NCI-H2196 (cell line): ENCODE measurements around the gene RBM47.
A peak's percentile ranks its signal among the peaks of the same experiment; 100 is the strongest.
"Not testable (repeated sequence)": the region's sequence is repeated elsewhere in the genome, so short reads cannot be mapped to it uniquely, and the experiment has no call there.

ENCODE experiments used
- DNase-seq: peaks from one replicate; lab custom pipeline; 2025; ENCODE audit not compliant: unreplicated experiment; lab: John Stamatoyannopoulos, UW

RBM47 gene

DNA sequence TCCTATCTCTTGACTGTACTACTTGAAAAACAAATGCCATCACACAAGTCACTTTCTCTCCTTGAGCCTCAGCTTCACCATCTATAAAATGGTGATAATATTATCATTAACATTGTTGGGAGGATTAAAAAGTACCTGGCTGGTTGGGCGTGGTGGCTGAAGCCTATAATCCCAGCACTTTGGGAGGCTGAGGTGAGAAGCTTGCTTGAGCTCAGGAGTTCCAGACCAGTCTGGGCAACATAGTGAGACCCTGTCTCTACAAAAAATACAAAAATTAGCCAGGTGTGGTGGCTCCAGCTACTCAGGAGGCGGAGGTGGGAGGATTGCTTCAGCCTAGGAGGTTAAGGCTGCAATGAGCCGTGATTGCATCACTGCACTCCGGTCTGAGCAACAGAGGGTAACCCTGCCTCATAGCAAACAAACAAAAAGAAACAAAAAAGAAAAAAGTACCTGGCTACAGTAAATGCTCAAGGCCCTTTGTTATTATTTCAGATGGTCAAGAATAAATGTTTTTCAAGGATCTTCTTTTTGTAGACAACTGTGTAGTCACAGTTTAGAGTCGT, 174.2 kb downstream of the RBM47 start:
- DNase-seq = no peak

DNA sequence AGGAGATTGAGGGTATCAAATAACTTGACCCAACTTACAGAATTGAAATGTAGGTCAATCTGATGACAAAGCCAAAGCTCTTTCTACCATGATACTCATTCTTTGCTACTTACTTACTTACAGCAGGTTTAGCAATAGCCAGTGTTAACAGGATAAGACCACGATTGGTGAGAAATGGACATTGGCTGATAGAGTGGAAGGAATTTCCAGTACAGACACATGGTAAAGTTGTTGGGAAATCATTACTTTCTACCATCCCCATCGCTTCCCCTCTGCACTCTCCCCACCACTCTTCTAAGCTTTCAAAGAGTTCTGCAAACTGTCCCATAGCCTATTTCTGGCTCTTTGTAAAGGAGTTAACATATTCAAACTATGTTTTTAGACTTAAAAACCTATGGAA, 174.8 kb downstream of the RBM47 start:
- no peak for DNase-seq

DNA sequence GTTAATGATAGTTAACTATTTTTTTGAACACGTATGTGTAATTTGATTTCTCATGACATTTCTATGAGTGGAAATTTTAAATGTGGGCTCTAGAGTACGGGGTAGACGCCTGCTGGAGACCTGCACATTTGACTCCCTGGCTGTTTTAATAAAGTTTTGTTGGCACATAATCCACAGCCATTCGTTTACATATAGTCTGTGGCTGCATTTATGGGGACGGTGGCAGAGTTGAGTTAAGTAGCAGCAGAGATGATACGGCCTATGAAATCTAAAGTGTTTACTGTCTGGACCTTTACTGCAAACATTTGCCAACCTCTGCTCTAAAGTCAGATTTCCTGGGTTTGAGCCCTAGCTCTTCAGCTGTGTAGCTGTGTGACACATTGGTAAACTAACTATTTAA, 175.8 kb downstream of the RBM47 start:
- DNase-seq = peak; percentile 18

DNA sequence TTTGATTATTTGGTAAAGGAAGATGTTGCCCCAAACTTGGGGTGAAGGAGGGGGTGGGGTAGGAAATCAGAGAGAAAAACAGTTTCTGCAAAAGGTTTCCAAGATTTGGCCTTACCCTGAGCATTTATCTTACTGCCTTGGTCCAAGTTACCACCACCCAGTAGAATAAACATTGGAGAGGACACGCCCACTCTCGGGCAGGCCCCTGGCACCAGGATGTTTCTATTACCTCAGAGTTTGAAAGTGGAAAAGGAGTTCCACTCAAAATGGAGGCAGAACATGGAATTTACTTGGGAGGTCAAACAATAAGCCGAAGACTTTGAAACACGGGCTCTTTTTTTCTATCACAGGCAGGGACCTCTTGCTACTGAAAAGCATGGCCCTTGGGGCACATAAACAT, 180.8 kb downstream of the RBM47 start:
- DNase-seq = no peak

DNA sequence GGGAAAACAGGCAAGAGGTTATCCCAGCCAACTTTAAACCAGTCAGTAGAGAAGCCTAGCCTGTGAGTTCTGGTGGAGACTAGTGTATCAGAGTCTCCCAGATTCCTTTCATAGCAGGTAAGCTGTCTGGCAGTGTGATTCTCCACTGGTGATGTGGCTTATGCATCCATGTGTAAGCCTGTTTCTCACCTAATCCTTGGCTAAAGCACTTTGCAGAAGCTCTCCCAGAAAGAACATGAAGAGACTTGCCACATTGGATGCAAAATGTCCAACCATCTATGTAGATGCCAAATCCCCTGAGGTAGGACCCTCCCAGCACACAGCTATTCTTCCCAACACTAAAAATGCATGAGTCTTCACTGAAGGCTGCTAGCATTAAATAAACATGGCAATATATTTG, 182.8 kb downstream of the RBM47 start:
- DNase-seq = peak; percentile 14

DNA sequence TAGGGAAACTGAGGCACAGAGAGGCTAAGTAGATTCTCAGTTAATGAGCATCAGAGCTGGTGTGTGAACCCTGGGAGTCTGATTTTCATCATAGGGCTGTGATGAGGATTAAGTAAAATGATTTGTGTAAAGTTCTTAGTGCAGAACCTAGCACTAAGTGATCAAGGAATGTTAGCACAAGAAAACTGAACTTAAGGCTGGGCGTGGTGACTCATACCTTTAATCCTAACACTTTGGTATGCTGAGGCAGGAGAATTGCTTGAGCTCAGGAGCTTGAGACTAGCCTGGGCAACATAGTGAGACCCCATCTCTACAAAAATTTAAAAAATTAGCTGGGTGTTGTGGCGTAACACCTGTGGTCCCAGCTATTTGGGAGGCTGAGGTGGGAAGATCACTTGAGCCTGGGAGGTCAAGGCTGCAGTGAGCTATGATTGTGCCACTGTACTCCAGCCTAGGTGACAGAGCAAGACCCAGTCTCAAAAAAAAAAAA, 183.4 kb downstream of the RBM47 start:
- DNase-seq = not testable (repeated sequence)

DNA sequence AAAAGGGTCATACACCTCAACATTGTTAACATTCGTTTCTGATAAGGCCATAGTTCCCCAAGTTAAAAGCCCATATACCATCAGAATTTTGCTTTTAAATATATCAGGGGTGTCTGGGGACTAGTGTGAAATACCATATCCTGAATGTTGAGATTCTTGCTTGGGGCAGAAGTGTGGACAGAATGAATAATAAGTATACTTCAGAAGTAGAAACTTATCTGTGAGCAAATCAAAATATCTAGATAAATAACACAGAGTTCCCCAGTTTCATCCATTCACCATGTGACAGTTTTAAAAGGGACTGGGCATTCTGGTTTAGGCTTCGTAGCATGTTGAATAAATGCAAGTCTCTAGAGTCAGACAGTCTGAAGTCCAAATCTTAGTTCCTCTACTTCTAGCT, 184.0 kb downstream of the RBM47 start:
- DNase-seq = no peak

DNA sequence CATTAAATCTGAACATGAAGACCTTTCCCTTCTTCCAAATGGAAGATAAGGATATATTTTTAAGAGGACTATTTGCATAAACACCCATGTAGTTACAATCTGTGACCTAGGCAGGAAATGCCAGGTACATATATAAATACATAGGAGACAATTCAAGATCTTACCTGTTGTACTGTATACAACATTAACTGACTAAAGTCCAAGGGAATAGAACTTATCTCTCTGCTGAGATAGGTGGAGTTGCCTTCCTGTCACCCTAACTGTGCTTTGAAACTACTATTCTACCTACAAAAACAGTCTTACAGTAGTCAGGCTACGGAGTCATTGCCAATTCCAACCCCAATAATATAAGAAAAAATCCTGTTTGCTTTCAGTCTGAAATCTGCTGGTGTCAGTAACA, 188.2 kb downstream of the RBM47 start:
- DNase-seq = no peak

DNA sequence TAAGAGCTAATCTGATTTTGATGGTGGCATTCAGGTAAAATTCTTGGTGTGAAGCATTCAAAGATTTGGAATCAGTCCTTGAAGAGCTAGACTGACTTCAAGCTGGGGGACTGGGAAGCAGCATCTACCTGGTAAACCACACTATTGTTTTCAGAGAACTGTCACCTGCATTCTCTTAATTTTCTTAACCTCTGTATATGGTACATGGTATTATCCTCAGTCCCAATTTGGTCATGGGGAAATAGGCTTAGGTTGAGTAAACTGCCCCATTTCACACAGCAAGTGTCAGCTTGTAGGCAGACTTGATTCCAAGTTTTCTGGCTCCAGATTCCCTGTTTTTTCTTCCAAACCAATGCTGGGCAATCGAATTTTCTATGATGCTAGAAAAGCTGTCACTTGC, 190.1 kb downstream of the RBM47 start:
- DNase-seq = no peak

DNA sequence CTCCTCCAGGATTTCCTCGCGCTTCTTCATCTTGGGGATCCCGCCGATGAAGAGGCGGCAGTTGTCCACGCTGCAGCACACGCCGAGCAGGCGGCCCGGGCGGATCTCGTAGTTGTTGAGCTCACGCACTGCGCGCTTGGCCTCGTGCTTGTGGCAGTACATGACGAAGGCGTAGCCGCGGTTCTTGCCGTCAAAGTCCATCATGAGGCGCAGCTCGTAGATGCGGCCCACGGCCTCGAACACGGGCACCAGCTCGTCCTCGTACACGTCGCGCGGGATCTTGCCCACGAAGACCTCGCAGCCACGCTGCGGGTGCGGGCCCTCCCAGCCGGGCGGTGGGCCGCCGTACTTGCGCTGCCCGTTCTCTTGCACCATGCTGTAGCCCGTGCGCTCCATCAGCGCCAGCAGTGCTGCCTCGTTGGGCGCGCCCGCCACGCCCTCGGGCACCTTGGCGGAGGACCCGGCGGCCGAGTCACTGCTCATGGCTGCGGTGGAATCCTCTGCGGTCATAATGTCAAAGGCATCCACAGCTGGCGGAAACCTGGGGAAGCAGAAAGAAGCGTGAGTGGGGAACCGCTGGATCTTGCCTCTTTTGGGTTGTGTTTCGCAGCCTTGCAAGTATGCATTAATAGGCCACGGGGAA, 191.2 kb downstream of the RBM47 start:
- DNase-seq = no peak

DNA sequence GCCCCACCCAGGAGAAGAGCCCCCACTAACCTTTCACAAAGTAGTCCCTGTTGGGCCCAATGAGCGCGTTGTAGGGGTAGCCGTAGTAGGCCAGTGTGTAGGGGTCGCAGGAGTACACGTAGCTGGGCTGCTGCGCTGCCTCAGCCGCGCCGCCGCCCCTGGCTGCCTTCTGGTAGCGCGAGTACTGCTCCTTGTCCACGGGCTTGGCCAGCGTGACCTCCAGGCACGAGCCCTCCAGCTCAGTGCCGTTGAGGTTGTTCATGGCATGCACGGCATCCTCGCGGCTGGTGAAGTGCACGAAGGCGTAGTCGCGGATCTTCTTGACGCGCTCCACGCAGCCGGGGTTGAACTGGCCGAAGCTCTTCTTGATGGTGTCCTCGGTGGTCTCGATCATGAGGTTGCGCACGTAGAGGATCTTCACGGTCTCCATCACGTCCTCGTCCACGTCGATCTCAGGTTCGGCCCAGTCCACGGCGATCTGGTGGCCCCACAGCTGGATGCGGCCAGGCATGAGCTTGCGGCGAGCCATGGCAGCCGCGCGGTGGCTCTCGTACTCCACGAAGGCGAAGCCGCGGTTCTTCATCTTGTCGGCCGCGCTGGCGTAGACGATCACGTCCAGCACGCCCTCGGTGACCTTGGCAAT, 191.8 kb downstream of the RBM47 start:
- no peak for DNase-seq

DNA sequence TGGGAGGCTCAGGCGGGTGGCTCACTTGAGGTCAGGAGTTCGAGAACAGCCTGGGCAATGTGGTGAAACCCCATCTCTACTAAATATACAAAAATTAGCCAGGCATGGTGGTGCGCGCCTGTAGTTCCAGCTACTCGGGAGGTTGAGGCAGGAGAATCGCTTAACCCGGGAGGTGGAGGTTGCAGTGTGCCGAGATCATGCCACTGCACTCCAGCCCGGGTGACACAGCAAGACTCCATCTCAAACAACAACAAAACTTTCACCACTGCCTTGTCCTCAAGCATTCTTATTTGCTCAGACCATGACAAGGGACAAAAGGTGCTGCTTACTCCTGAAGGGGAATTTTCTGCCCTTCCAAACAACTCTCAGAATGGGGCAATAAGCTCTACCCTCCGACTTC, 194.4 kb downstream of the RBM47 start:
- not testable (repeated sequence) for DNase-seq

DNA sequence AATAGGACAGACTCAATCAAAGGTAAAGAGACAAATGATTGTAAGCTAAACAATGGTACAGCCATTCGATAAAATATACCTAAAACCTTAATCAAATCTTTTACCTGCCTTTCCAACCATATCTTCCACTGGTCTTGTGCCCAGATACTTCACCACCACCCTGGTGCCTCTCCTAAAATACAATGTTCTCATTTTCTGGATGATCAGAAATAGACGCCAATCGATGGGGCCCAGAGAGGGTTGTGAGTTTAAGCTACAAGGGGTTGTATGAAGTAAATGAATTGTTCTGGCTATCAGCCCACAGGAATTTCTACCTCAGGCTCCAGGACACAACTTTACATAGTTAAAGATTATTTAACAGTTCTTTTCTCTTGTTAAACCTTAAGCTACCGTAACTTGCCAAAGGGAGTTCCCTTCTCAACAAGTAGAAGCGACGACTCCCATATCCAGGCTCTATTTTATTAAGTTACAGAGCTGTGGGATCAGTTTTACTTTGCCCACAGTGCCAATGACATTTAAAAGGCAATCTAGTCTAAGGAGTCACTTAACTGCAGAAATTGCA, 195.5 kb downstream of the RBM47 start:
- no peak for DNase-seq

DNA sequence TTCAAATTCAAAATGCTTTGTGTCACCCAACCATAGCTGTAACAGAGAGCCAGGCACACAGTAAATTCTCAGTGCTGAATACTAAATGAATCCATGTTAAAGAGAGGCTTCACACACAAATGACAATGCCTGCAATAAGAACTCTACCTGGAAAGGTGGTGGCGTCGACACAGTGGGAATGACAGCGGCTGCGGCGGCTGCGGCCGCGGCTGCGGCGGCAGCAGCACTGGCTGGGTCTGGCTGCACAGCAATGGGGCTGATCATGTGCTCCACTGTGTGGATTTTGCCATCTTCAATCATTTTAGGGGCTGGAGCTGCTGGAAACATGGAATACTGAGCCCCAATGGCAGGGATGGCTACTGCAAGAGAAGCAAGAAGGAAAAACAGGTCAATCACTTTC, 197.2 kb downstream of the RBM47 start:
- DNase-seq = no peak

DNA sequence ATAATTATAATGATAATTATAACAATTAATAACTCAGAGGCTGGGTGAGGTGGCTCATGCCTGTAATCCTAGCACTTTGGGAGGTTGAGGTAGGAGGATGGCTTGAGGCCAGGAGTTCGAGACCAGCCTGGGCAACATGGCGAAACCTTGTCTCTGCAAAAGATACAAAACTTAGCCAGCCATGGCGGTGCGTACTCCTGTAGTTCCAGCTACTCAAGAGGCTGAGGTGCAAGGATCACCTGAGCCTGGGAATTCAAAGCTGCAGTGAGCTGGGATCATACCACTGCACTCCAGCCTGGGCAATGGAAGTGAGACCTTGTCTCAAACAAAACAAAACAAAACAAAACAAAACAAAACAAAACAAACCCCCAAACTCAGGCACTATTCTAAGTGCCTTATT, 201.8 kb downstream of the RBM47 start:
- not testable (repeated sequence) for DNase-seq

DNA sequence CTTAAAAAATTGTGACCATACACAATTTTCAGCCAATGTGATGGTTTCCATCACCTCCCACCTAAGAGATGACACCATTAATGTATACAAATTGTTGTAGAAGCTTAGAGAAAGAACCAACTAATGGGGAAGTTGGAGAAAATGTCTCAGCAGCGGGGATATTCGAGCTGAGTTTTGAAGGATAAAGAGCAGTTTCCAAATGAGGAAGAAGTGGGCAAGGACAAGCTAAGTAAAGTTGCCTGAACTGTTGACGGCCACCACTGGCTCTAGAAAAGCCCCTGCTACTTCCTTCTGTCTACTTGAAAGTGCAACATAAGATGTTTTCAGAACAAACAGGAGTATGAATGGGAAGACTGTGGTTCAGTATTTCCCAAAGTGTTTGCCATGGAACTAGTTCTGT, 202.5 kb downstream of the RBM47 start:
- DNase-seq = no peak

DNA sequence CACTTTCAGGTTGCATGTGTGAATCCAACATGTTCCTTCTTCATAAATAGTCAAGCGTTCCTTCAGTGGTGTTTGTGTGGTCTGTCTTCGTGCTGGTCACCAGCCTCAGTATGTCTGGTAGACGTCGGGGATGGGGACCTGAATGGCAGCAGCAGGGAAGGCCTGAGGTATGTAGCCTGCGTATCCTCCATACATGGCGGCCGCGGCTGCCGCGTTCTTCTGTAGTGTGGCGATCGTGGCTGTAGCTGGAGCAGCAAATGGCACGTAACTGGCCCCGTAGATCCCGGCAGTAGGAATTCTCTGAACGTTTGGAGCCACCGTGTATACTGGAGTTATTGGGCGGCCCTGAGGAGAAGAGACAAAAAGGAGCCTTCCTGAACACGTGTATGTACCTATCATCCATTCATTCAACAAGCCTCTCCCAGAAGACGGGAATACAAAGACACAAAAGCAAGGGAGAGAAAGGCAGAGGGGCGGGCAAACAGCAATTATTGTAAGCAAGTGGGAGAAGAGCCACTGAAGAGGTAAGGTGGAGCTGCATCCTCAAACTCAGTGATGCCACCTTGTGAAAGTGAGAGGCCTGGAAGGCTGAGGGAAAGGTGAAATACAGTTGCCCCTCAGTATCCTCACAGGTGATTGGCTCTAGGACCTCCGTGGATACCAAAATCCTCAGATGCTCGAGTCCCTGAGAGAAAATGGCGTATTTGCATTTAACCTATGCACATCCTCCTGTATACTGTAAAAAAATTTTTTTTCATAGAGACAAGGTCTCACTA, 203.7 kb downstream of the RBM47 start:
- DNase-seq = no peak

DNA sequence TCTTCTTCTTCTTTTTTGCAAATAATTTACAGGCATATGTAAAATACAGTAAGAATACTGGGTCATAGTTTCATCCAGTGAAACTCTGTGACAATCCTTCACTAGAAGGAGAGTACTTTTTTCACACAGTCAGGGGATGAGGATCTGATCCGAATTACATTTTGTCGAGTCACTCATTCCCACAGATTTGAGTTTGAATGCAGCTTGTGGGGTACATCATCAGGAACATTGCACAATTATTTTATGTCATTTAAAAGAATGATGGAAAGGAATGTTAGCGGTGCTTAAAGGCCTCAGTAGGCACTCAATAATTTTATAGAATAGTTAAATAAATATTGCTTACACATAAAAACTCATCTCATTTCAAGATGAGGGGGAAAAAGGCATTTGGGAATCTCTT, 205.9 kb downstream of the RBM47 start:
- DNase-seq = no peak

DNA sequence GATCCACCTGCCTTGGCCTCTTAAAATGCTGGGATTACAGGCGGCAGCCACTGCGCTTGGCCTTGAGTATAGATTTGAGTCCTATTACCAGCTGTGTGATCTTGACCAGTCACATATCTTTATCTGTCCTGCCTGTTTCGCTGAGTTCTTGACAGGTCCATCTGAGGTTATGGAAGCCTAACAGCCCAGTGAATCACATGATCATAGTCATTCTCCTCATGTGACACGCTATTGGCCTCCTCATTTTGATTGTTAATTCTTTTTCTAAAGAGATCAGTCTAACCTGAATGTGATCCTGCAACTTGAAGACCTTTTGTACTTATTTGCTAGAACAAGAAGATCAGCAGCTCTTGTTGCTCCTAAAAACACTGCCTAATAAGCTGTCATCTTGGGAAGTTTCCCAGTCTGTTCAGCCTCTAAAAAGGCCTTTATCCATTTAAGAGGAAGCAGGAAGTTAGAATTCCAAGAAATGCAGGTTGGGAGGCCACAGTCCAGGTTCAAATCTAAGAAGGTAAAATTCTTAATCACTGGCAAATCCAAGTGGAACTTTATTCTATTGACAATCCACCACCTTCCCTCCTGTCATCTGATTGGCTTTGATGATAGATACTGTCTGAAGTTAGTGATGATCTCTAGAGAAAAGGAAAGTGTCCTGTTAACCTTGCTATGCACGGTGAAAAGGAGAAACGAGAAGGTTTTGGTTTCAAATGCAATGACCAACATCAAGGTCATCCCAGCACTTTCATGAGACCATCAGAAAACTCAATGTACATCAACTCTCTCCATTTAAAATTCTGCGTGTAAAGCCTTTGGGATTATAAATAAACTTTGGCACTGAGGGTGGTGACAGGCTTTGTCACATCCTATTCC, 207.6 kb downstream of the RBM47 start:
- no peak for DNase-seq

DNA sequence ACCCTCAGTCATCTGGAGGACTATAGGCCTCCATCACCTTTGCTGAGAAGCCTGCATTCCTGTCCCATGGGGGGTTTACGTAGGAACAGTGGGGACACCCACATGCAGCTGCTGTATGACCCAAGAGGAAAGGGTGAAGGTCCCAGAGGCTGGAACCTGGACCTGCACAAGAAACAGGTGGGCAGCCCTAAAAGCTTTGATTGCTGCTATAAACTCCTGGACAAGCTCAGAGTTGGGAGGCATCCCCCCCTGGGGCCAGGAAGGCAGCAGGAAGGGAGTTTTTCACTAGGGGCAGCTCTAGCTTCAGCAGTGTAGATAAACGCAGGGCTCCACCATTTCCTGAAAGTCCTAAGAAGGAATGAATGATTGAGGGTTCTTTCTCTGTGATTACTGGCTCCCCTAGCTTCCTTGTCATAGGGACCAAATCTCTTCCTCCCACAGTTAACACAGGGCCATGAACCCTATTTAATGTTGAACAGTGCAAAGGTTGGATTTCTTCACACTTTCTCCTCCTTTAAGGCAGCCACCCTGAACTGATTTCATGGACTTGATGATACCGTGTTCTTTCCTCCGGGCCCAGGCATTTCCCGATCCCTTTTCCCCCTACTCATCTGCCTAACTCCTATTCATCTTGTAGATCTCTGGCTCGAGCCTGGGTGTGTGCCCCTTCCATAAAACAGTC, 210.3 kb downstream of the RBM47 start:
- DNase-seq = no peak
